AG04449 (cell line): ENCODE measurements around the gene CYTIP.

Experiments used
- CTCF ChIA-PET: fragments of 350-600 bp; formaldehyde crosslinking; extraction: SDS; loops from one replicate; lab custom pipeline; 2021; ENCODE audit warnings: antibody characterized with exemption; lab: Yijun Ruan, JAX
- POLR2A ChIA-PET: fragments of 400-600, 350-600 bp; formaldehyde crosslinking; extraction: SDS; loops from one replicate; lab custom pipeline; 2020; ENCODE audit warnings: antibody characterized with exemption, inconsistent platforms; lab: Yijun Ruan, JAX
- DNase-seq: peaks from one replicate; pipeline ENCODE4 v3.0.0-alpha.2; 2010; ENCODE audit warnings: low read depth, low spot score
- H3K4me3 ChIP-seq: 2 replicates; pipeline ENCODE4 v1.5.1; 2011; ENCODE audit warnings: low read depth, mild to moderate bottlenecking, control low read depth, low read length
- CTCF ChIP-seq: IDR thresholded peaks from one replicate; pipeline ENCODE4 v1.5.1; 2011; ENCODE audit warnings: mild to moderate bottlenecking, moderate library complexity, low read length, control low read depth, inconsistent platforms; ENCODE audit not compliant: insufficient read depth; ENCODE audit errors: missing control alignments

CYTIP gene

GRCh38 chr2:157447741-157448140, 3.9 kb upstream of the CYTIP start:
- no peak for DNase-seq
- no peak for TF ChIP-seq CTCF
- CTCF ChIA-PET: interaction anchor here (1.1 to 1.6 kb wide), 3 partner anchors 10 to 145 kb away, joined by 3 to 4 read pairs (median 3); no protein-coding TSS in a partner anchor
- no peak overlapping the region for H3K4me3 ChIP-seq
- POLR2A ChIA-PET: no interaction called here

GRCh38 chr2:157447031-157447430, 3.1 kb upstream of the CYTIP start:
- no peak for TF ChIP-seq CTCF

GRCh38 chr2:157444641-157445040, 752 bp upstream of the CYTIP start:
- TF ChIP-seq CTCF: no peak
- no peak for DNase-seq
- POLR2A ChIA-PET: no interaction called here
- CTCF ChIA-PET: no interaction called here
- H3K4me3 ChIP-seq: no peak overlapping the region

More at GRCh38 chr2:157447031-157447430, 3.1 kb upstream of the CYTIP start:
- POLR2A ChIA-PET: no interaction called here
- CTCF ChIA-PET: interaction anchor here (0.9 to 1.6 kb wide), 2 partner anchors 11 to 119 kb away, joined by 4 to 5 read pairs; no protein-coding TSS in a partner anchor
- DNase-seq: no peak
- H3K4me3 ChIP-seq: no peak overlapping the region

GRCh38 chr2:157443090-157443489, 799 bp downstream of the CYTIP start:
- POLR2A ChIA-PET: no interaction called here
- TF ChIP-seq CTCF: no peak
- H3K4me3 ChIP-seq: no peak overlapping the region
- CTCF ChIA-PET: interaction anchor here (1.3 kb wide), 1 partner anchor 116 kb away, joined by 4 read pairs; no protein-coding TSS in a partner anchor
- DNase-seq: no peak

DNA sequence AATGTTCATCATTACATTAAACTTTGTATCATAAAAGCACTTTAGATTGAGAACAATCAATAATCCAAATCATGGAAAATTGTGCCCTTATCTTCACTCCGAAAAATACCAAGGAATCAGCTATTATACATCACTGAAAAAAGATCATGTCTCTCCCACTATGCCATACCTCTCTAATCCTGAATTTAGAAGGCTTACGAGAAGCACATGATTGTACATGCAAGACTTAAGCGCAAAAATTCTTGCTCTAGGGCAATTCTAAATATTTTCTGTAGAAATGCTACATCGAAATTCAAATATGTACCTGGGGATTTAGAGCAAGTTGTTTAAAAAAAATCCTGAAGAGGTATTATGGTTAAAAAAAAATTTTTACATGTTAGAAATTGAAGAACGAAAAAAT, 1.3 kb downstream of the CYTIP start:
- ChIA-PET POLR2A (no interaction called here), CTCF (interaction anchor here (1.3 kb wide), 1 partner anchor 115 kb away, joined by 4 read pairs; no protein-coding TSS in a partner anchor)
- no peak for TF ChIP-seq CTCF
- H3K4me3 ChIP-seq: no peak overlapping the region
- DNase-seq: no peak

- no peak for TF ChIP-seq CTCF
- no peak overlapping the region for H3K4me3 ChIP-seq
- POLR2A ChIA-PET: no interaction called here
- no peak for DNase-seq
- CTCF ChIA-PET: no interaction called here
Observed at GRCh38 chr2:157442191-157442590, 1.7 kb downstream of the CYTIP start.
